ENCODE data around the gene DNAJC17.

Gene DNAJC17

DNA sequence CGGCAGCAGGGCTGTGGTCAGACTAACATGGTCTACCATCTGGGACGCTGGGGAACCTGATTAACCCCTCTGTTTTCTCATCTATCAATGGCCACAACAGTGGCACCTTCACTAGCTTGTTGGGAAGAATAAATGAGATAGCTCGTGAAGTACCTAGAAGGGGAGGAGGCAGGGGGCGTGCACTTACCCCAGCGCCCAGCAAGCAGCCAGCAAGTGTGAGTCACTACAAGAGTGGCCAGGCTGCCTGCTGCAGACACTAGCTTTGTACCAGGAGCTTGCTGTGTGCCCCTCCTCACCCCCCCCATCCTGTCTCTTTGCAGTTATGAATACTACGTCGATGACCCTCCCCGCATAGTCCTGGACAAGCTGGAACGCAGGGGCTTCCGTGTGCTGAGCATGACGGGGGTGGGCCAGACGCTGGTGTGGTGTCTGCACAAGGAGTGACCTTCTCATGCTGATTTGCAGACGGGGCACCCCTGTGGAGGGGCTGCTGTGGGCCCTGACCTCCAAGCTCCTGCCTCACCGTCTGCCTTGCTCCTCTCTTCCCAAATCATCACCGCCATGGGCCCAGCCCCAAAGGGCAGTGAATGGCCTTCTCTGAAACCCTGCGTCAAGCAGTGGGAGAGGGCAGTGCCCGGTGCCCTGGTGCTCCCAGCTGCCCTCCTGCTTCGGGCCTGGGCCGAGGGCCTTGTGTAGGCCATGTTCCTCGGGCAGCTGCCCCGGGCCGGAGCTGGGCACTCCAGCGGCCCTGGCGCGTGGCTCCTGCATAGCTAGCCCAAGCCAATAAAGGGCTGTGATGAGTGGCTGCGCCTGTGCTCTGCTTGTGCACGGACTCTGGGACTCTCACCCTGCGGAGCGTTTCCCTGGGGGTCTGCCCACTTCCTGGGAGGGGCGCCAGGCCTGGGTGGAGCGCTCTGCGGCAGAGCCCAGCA, 40.1 kb downstream of the DNAJC17 start:
- DNase-seq (ENCODE audit: low read depth, low spot score) = no peak

DNA sequence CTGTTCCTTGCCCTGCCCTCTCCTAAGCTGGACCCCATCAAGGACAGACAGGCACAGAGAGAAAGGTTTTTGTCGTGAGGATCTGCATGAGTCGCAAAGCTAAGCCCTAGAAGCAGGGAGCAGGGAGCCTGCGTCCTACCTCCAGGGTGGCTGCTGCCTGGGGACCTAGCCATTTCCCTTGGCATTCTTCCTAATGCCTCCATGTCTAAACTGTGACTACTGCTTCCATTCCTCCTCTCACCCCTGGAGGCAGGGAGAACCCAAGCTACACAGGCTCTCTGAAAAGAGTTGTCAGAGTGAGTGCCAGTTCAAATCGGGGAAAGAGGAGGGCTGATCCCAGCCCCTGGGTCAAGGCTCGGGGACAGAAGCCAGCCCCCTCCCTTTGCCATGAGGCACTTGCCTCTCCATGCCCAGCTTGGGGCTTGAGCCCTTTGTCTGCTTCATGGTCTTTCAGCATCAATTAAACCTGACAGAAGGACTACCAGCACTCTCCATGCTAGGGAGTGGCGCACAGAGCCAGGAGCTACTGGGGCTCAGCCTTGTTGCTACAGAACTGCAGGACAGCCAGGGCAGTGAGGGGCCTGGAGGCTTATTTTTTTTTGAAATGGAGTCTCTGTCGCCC, 41.0 kb downstream of the DNAJC17 start:
- no peak for DNase-seq (ENCODE audit: low read depth, low spot score)

DNA sequence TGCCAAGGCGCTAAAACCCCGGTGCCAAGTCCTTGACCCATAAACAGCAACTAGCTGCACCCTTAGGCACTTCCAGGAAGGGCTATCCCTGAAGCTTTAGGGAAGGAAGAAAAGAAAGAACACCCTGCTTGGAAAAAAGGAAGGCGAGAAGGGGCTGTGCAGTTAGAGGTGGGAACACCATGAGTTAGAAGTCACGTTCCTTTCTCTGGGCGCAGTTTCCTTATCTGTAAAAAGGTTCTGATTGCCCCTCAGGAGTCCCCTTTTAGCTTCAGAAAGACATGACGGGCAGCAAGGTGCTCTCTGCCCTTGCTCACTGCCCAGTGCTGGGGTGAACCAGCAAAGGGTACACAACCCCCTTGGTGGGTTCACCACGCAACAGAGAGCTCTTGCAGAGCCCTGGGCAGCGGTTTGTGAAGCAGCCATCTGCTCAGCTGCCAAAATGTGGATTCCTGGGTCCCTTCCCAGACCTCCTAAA, 42.6 kb downstream of the DNAJC17 start:
- no peak for DNase-seq (ENCODE audit: low read depth, low spot score)

DNA sequence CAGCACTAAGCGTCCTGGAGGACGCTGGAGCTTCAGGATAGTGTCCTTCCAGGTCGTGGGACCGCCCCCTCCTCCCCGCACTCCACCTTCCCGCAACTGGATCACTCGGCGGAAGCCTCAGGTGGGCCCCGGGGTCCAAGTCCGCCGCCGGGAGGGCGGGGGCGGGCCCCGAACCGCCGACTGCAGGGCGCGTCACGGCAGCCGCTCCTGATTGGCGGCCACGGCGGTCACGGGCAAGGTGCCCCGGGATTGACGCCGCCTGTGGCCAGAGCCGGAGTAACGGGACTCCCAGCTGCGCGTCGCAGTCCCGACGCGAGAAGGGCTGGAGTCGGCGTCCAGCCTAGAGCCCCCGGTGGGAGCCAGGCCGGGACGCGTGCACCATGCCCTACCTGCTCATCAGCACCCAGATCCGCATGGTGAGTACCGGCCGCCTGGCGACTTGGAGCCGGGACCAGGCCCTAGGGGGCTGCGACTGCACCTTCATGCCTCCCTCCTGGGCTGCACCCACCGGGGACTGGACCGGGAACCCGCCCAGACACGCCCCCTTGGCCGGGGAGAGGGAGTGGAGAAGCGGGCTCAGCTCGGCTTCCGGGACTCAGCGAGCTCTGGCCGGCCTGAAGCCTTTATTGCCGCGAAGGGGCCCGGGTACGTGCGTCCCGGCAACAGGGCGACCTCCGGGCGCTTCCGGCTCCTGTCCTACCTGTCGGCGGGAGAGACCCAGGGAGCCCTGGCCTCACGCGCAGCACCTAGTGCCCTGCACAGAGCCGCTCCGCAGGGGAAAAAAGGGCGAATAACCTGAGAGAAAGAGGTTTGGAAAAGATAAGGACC, 43.3 kb downstream of the DNAJC17 start, which contains the start of gene GCHFR:
Gene GCHFR, plus strand, starts transcription at position 268 of the 828 bp plus-strand sequence. Its CDS starts 113 bp downstream, at position 381.
- no peak for DNase-seq (ENCODE audit: low read depth, low spot score)

DNA sequence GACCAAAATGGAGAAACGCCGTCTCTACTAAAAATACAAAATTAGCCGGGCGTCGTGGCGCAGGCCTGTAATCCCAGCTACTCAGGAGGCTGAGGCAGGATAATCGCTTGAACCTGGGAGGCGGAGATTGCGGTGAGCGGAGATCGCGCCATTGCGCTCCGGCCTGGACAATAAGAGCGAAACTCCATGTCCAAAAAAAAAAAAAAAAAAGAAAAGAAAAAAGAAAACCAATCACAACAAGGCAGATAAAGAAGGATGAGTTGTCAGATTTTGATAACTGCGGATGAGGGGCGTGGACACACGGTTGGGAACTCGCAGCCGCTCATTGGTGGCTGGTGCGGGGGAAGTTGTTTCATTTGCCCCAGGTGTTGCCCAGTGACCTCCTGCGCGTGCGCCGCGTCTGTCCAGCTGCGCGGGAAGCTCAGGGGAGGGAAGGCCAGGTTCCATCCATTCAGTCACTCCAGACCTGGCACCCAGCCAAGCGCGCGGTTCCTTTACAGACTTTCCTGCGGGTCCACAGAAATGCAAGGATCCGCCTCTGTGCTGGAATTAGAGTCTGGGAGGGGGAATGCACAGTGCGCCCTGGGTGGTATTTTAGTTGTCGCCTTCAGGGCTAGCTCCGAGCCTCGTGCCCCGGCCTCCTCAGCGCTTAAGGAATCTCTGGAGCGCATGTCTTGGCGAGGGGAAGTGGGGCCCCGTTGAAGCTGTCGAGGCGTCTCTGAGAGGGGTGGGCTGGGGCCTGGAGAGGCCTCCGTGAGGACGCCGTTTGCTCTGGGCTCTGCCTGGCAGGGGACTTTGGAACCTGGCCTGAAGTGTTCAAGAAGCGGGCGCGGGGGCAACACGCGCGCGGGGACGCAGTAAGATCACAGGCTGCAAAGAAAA, 44.1 kb downstream of the DNAJC17 start:
- no peak for DNase-seq (ENCODE audit: low read depth, low spot score)

DNA sequence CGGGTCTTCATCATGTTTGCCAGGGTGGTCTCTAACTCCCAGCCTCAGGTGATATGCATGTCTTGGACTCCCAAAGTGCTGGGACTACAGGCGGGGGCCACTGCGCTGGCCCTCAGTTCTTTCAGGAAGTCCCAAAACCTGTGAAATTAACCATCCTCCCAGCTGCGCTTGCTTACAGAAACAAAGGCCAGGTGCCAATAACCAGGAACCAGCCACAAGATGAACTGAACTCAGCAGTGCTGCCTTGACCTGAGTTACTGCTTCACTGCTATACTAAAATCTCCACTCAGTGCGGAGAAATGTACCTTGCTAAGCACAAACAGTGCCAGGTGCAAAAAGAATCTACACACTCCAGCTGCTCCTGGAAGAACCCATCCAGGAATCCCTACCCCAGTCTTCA, 47.3 kb downstream of the DNAJC17 start:
- DNase-seq (ENCODE audit: low read depth, low spot score) = no peak

DNA sequence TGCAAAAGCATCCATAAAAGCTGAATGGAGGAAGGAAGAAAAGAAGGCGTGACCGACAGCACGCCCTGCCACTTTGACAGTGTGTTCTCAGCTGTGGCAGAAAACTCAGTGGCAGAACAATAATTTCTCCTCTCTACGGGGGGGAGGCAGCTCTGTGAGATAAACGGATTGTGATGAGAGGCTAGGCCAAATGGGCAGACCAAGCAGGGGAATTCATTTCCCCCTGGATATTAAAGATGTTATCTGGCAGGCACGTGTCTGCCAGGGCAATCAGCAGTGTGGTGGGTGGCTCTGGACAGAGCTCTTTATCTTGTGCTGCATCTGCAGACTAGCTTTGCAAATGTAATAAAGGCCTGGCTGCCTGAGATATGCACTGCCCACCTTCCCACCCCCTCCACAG, 50.3 kb downstream of the DNAJC17 start:
- no peak for DNase-seq (ENCODE audit: low read depth, low spot score)

DNA sequence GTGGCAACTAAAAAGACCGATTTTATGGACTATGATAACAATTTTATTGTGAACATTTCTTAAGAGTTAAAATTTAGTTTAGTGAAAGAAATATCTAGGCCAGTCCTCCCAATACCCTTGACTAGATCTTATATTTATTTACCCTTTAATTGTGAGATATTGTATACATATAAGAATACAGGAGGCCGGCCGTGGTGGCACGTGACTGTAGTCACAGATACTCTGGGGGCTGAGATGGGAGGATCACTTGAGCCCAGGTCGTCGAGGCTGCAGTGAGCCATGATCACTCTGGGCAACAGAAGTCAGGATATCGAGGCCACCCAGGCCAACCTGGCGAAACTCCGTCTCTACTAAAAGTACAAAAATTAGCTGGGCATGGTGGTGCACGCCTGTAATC, 51.5 kb downstream of the DNAJC17 start:
- no peak for DNase-seq (ENCODE audit: low read depth, low spot score)

DNA sequence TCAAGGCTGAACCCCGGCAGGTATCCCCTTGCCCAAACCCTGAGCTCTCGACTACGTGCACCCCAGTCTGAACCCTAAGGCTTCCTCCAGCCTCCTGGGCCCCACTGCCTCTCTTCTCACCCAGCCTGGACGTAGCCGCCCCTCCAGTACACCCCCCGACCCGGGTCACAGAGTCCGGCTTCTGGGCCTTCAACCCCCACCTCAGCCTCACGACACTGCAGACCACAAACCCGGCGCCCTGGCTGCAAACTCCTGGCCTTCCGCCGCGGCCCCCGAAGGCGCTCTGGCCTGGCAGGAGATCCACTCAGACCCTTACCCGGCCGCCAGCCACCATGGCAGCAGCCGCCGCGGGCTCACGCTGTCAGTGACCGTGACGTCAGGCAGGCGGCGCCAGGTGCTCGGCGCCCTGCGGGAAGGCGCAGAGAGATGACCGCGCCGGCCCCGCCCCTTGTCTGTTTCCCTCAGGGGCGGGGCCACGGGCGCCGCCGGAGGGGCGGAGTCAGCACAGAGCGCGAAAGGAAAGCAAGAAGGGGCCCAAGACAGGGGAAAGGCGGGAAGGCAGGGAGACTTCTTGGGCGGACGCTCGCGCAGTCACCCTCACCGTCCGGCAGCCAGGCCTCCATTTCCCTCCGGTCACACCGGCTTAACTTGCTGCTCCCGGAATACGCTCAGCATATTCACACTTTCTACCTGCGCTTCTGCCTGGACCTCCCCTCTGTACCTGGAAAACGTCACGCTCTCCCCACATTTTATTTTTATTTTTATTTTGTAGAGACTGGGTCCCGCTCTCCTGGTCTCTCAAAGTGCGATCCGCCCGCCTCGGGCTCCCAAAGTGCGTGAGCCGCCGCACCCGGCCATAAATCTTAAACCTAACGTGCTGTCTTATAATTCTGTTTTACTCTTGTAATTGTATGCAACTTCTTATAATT, 52.1 kb downstream of the DNAJC17 start, which contains the start of gene RMDN3:
Gene RMDN3, minus strand, starts transcription at position 372 of the 929 bp plus-strand sequence. CDS start 471 bp downstream, outside the sequence.
- DNase-seq (ENCODE audit: low read depth, low spot score) = peak; percentile 87

DNA sequence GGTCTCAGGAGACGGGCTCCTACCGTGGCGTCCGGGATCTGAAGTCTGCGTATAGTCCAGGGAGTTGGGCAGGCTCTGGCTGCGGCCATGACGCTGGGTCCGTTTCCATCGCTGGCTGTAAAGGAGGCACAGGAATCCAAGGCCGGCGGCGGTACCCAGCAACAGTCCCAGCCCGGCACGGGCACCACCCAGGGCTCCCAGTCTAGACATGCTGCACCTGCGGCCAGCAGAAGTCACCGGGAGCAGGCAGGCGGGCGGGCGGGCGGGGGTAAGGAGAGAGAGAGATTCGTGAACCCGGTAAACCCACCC, 52.7 kb downstream of the DNAJC17 start:
- DNase-seq (ENCODE audit: low read depth, low spot score) = no peak

DNA sequence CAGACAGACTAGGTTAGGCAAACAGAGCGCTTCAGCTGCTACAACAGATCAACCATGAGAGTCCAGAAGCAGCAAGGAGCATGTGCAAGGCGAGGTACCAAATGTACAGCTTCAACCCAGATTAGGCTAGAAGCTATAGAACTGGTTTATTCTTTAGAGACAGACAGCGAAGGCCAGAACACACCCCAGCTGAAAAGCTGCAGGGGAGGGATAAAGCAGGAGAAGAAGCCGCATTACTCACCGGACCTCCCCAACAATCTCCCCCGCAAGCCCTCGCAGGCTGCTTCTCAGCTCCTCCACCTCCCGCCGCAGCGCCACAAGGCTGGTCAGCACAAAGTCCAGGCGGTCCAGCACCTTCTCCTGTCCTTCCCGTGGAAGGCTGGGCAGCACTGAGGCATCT, 55.5 kb downstream of the DNAJC17 start:
- DNase-seq (ENCODE audit: low read depth, low spot score) = no peak

DNA sequence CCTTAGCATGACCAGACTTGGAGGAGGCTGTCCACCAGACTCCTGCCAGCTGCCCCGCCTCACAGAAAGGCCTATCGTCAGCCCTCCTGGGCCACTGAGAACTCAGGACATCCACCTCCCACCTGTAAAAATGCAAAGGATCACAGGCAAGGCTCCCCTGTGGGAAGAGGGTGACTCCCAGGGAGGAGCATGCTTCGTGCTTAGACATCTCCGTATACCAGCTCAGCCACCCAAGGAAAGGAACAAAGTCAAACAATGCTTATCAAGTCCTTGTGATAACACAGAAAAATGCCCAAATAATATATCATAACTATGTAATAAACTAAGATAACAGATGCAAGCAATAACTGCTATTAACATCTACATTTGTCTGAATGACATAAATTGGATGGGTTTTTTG, 56.4 kb downstream of the DNAJC17 start:
- DNase-seq (ENCODE audit: low read depth, low spot score) = no peak

DNA sequence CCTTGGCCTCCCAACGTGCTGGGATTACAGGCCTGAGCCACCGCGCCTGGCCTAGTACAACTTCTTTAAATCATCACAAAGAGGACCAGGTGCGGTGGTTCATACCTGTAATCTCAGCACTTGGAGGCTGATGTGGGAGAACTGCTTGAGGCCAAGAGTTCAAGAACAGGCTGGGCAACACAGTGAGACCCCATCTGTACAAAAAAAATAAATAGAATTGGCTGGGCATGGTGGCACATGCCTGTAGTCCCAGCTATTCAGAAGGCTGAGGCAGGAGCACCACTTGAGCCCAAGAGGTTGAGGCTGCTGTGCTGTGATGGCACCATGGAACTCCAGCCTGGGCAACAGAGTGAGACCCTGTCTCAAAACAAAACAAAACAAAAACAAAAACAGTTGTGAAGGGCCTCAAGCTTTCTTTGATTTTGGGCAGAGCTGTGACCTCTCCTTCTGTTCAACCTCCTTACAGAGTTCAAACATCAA, 58.1 kb downstream of the DNAJC17 start:
- no peak for DNase-seq (ENCODE audit: low read depth, low spot score)

DNA sequence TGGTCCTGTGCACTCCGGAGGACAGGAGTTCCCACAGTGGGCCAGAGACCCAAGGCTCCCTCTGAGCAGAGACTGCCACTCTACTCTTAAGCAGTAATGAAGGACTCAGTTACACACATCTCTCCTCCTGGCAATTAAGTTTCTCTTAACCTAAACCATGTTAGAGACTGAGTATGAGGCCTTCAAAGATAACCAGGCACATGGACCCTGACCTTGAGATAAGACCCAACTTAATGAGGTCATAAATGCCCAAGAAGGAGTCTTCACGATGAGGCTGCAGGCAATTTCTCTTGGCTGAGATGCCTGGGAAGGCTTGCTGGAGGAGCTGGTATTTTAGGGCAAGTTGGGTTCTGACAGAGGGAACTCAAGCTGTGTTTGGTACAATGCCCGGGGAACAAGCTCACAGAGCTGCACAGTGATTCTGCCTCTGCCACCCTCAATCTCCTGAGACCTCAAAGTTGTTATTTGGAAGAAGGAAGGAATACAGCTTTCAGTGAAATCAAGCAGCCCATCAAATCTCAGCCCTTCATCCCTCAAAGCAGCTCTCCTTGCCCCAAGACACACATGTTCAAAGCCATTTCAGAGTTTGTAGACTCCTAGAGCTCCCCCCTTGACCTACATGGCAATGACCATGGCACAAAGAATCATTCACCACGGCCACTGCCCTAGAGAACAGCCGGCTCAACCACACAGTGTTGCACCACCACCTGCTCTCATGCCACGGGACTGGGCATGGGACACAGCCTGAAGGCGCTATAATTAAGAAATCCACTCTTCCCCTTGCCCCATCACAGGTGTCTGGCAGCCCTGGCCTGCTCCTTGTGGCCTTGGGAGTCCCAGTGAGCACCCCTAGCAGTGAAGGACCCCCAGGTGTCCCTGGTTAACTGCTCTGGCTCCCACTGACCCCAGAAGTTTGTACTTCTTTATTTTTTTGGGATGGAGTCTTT, 59.3 kb downstream of the DNAJC17 start:
- DNase-seq (ENCODE audit: low read depth, low spot score) = no peak

DNA sequence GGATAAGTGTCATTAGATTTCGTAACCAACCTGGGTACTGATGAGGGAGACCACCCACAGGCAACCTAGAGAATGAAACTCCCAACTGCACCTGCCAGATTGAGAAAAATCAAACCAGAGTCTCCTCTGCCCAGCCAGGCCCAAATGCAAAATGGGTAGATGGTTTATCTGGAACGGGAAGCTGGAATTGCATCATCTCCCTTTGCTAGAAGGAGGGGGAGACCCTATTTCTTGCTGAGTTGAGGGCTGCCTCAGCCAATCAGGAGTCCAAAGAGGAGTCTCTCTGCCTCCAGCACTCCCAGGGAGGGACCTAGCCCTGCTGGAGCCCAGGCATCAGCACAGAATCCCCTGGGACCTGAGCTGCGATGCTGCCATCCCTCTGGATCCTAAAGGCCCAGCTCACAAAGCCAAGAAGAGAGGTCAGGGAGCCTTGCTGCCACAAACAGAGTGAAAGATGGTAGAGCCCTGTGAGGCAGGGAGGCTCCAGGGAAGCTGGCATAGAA, 60.3 kb downstream of the DNAJC17 start:
- DNase-seq (ENCODE audit: low read depth, low spot score) = no peak

DNA sequence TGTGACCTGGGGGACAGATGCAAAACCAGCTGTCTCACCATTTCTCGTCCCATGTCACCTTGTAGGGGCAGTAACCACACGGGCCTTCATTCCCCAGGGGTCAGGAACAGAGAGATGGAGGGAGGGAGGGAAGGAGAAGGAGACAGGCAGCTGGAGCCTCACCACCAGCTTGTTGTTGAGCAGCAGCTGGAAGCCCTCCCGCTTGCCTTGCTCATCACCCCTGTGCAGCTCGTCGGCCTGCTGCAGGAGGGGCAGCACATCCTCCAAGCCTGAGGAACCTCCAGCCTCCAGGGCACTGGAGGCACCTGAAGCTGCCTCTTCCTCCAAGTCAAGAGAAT, 62.5 kb downstream of the DNAJC17 start:
- no peak for DNase-seq (ENCODE audit: low read depth, low spot score)

DNA sequence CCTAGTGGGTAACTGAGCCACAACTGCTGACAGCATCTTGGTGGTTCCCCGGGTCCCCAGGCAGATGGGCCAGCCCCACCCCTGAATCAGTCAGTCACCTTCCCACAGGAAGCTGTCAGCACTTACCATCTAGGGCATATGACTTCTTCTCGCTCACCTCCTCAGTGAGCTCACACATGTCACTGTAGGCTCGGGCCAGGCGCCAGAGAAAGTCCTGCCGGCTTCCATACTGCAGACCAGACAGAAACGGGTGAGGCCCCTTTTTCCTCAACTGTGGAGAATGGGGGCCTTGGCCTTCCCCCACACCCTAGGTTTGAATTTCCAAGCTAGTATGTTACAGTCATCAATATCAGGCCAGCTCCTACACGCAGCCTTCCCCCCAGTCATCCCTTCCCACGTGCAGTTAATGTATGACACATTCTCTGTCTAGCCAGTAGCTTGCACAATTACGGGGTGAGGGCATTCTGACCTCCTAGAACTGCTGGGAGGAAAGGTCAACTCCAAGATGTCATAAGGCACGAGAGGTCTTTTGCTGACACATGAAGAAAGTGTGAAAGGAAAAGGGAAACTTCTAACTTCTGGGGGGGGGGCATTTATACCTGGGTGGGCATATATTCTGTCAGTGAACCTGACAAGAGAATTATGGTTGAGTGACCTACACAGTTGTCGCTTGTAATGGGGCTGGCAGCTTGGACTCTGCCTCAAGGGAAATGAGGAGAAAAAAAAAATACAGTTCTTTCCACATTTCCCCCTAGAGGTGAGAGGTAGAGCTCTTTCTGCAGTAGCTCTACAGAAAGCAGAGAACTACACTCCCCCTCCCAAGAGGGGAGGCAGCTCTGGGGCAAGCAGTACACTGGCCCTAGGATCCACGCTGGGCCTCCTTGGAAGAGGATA, 63.1 kb downstream of the DNAJC17 start:
- DNase-seq (ENCODE audit: low read depth, low spot score) = no peak
